Measurements from ENCODE around the gene PIP4K2C.

PIP4K2C gene

DNA sequence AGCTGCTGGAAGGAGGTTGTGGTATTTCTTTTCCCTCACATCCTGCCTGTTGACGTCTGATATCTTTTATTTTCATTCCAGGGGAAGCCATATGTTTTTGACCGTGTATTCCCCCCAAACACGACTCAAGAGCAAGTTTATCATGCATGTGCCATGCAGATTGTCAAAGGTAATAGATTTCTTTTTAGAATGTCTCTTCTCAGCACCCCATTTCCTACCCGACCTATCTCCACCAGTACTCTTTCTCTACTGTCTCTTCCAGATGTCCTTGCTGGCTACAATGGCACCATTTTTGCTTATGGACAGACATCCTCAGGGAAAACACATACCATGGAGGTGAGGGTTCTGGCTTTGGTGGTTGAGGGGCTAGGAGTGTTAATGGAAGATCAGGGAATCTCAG, 27.6 kb upstream of the PIP4K2C start:
- Histone ChIP-seq H4K20me1 (ENCODE audit: low read depth, low read length) (no peaks in the 10 kb centered on the region), H3K9me3 (ENCODE audit: insufficient read depth, low read length) (no peaks in the 10 kb centered on the region), H3K36me3 (ENCODE audit: low read length) (no peaks in the 10 kb centered on the region), H3K27me3 (ENCODE audit: low read length) (no peaks in the 10 kb centered on the region), H3K9ac (ENCODE audit: low read length) (no peak overlapping the region), H2AFZ (ENCODE audit: low read depth, low read length, severe bottlenecking) (no peak overlapping the region), H3K79me2 (ENCODE audit: insufficient read depth, low read length) (no peaks in the 10 kb centered on the region), H3K4me3 (ENCODE audit: insufficient read depth, low read length, poor library complexity, severe bottlenecking) (no peak overlapping the region), H3F3A (ENCODE audit: insufficient read depth) (no peaks in the 10 kb centered on the region), H3K27ac (ENCODE audit: low read depth, low read length) (no peak overlapping the region), H3K4me2 (ENCODE audit: low read depth, low read length, poor library complexity, severe bottlenecking) (no peak overlapping the region), H3K9me2 (replicated peaks; ENCODE audit: insufficient read depth, low read length) (no peaks in the 10 kb centered on the region)
- no peak for TF ChIP-seq EZH2phosphoT487 (conservative IDR thresholded peaks at IDR 0.05; ENCODE audit: low read length)
- TF ChIP-seq CTCF (IDR thresholded peaks at IDR 0.05; ENCODE audit: insufficient read depth, low read length, poor library complexity, severe bottlenecking), result no peak

DNA sequence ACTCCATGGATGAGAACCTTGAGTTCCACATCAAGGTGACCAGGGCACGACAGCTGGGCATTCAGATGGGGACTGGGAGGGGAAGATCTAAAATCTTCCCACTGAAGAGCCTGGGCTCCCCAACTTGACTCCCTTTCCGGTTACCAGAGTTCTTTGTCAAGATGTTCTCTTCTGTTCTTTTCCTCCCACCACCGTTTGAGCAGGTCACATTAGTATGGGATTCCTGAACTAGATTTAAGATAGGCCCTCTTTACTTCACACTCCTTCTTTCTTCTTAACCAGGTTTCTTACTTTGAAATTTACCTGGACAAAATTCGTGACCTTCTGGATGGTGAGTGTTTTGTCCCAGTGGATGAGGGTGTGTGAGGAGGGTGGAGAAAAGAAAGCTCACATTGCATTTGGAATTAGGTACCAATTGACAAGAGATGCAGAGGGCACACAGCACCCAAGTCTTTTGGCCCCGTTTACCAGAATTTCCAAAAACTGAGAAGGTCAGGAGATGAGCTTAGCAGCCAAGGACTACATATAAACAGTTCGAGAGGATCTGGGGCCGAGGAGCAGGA, 26.7 kb upstream of the PIP4K2C start:
- TF ChIP-seq EZH2phosphoT487 (conservative IDR thresholded peaks at IDR 0.05; ENCODE audit: low read length), result no peak
- no peak for TF ChIP-seq CTCF (IDR thresholded peaks at IDR 0.05; ENCODE audit: insufficient read depth, low read length, poor library complexity, severe bottlenecking)
- no peaks in the 10 kb centered on the region for H3K36me3 ChIP-seq (ENCODE audit: low read length)
- no peaks in the 10 kb centered on the region for H3F3A ChIP-seq (ENCODE audit: insufficient read depth)
- no peaks in the 10 kb centered on the region for H3K79me2 ChIP-seq (ENCODE audit: insufficient read depth, low read length)
- H3K9me3 ChIP-seq (ENCODE audit: insufficient read depth, low read length), result no peaks in the 10 kb centered on the region
- no peaks in the 10 kb centered on the region for H3K27me3 ChIP-seq (ENCODE audit: low read length)
- H4K20me1 ChIP-seq (ENCODE audit: low read depth, low read length), result no peaks in the 10 kb centered on the region
- H3K9me2 ChIP-seq (replicated peaks; ENCODE audit: insufficient read depth, low read length), result no peaks in the 10 kb centered on the region
- H2AFZ ChIP-seq (ENCODE audit: low read depth, low read length, severe bottlenecking), result no peak overlapping the region
- H3K4me3 ChIP-seq (ENCODE audit: insufficient read depth, low read length, poor library complexity, severe bottlenecking), result no peak overlapping the region
- H3K27ac ChIP-seq (ENCODE audit: low read depth, low read length), result no peak overlapping the region
- H3K4me2 ChIP-seq (ENCODE audit: low read depth, low read length, poor library complexity, severe bottlenecking), result no peak overlapping the region
- H3K9ac ChIP-seq (ENCODE audit: low read length), result no peak overlapping the region

DNA sequence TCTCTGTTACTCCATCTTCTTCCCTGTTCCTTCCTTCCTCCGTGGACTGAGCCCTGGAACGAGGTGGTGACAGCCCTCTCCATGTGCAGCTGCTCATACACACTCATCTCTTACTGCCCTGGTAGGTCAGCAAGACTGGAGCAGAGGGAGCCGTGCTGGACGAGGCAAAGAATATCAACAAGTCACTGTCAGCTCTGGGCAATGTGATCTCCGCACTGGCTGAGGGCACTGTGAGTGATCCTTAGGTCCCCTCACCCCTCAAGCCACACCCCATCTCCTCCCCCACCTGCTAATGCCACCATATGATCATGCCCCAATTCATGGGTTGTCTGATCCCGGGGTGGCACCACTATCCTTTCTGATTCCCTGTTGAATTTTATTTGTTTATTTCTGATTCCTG, 22.2 kb upstream of the PIP4K2C start:
- Histone ChIP-seq H2AFZ (ENCODE audit: low read depth, low read length, severe bottlenecking) (no peak overlapping the region), H3K79me2 (ENCODE audit: insufficient read depth, low read length) (no peaks in the 10 kb centered on the region), H3K9ac (ENCODE audit: low read length) (no peak overlapping the region), H3K9me2 (replicated peaks; ENCODE audit: insufficient read depth, low read length) (no peaks in the 10 kb centered on the region), H3K36me3 (ENCODE audit: low read length) (no peaks in the 10 kb centered on the region), H3K4me2 (ENCODE audit: low read depth, low read length, poor library complexity, severe bottlenecking) (no peak overlapping the region), H3K27ac (ENCODE audit: low read depth, low read length) (no peak overlapping the region), H4K20me1 (ENCODE audit: low read depth, low read length) (no peaks in the 10 kb centered on the region), H3K4me3 (ENCODE audit: insufficient read depth, low read length, poor library complexity, severe bottlenecking) (no peak overlapping the region), H3F3A (ENCODE audit: insufficient read depth) (no peaks in the 10 kb centered on the region), H3K27me3 (ENCODE audit: low read length) (no peaks in the 10 kb centered on the region), H3K9me3 (ENCODE audit: insufficient read depth, low read length) (no peaks in the 10 kb centered on the region)
- TF ChIP-seq EZH2phosphoT487 (conservative IDR thresholded peaks at IDR 0.05; ENCODE audit: low read length) (no peak), CTCF (IDR thresholded peaks at IDR 0.05; ENCODE audit: insufficient read depth, low read length, poor library complexity, severe bottlenecking) (no peak)
